GM06990 (cell line): ENCODE data around the gene NOTCH2.

Source experiments
- DNase-seq: peaks from one replicate; pipeline ENCODE4 v3.0.0-alpha.2; 2011; ENCODE audit not compliant: insufficient read length; ENCODE audit errors: extremely low read depth
- H3K27me3 ChIP-seq: replicated peaks from 2 replicates; pipeline ENCODE4 v1.6.0; 2011; ENCODE audit warnings: low read length; ENCODE audit not compliant: control insufficient read depth, insufficient read depth
- H3K36me3 ChIP-seq: 2 replicates; pipeline ENCODE4 v1.5.1; 2011; ENCODE audit warnings: low read length; ENCODE audit not compliant: control insufficient read depth, insufficient read depth
- H3K4me3 ChIP-seq: replicated peaks from 2 replicates; pipeline ENCODE4 v1.5.1; 2011; ENCODE audit warnings: low read depth, mild to moderate bottlenecking, control low read depth, low read length
- TF ChIP-seq, protein P1 (sequence below): IDR thresholded peaks from 2 replicates; pipeline ENCODE4 v1.5.1; 2011; ENCODE audit warnings: low read length, control low read depth, mild to moderate bottlenecking, inconsistent platforms; ENCODE audit not compliant: insufficient read depth, poor library complexity, severe bottlenecking

Gene NOTCH2

GRCh38 chr1:119911775-119912174, 157.7 kb downstream of the NOTCH2 start:
- TF ChIP-seq, protein P1, sequence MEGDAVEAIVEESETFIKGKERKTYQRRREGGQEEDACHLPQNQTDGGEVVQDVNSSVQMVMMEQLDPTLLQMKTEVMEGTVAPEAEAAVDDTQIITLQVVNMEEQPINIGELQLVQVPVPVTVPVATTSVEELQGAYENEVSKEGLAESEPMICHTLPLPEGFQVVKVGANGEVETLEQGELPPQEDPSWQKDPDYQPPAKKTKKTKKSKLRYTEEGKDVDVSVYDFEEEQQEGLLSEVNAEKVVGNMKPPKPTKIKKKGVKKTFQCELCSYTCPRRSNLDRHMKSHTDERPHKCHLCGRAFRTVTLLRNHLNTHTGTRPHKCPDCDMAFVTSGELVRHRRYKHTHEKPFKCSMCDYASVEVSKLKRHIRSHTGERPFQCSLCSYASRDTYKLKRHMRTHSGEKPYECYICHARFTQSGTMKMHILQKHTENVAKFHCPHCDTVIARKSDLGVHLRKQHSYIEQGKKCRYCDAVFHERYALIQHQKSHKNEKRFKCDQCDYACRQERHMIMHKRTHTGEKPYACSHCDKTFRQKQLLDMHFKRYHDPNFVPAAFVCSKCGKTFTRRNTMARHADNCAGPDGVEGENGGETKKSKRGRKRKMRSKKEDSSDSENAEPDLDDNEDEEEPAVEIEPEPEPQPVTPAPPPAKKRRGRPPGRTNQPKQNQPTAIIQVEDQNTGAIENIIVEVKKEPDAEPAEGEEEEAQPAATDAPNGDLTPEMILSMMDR: no peak
- Histone ChIP-seq H3K4me3 (no peak overlapping the region), H3K27me3 (no peaks in the 10 kb centered on the region), H3K36me3 (peaks cover 5% of the 10 kb centered on the region)
- no peak for DNase-seq

DNA sequence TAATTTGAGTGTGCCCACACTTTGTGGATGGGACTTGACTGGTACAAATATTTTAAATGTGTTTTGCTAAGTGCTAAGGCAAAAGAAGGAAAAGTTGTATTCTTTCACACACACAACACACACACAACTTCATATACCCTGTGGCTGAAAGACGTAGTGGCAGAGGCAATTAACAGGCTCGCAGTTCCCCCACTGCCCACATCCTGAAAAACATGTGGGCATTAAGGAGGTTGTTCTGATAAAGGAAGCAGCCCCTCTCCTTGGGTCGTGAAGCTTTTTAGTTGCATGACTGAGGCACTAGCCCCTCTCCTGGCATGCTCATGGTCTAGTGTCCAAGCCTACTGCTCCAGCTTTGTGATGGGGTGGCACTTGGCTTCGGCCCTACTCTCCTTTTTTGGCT, 158.8 kb downstream of the NOTCH2 start:
- DNase-seq: no peak
- Histone ChIP-seq H3K27me3 (no peaks in the 10 kb centered on the region), H3K4me3 (no peak overlapping the region), H3K36me3 (no peaks in the 10 kb centered on the region; the same call in 1 of the 2 replicates)
- TF ChIP-seq, protein P1: no peak

- TF ChIP-seq, protein P1: no peak
- Histone ChIP-seq H3K27me3 (no peaks in the 10 kb centered on the region), H3K36me3 (no peaks in the 10 kb centered on the region), H3K4me3 (no peak overlapping the region)
- DNase-seq: no peak
Measured at GRCh38 chr1:119909890-119910596, 159.4 kb downstream of the NOTCH2 start.

- H3K27me3 ChIP-seq: no peaks in the 10 kb centered on the region
- no peaks in the 10 kb centered on the region for H3K36me3 ChIP-seq
- TF ChIP-seq, protein P1: no peak
- no peak overlapping the region for H3K4me3 ChIP-seq
- no peak for DNase-seq
Measured at GRCh38 chr1:119908661-119909060, 160.8 kb downstream of the NOTCH2 start.

- Histone ChIP-seq H3K27me3 (no peaks in the 10 kb centered on the region), H3K36me3 (no peaks in the 10 kb centered on the region), H3K4me3 (no peak overlapping the region)
- no peak for DNase-seq
- TF ChIP-seq, protein P1: no peak
Measured at GRCh38 chr1:119906927-119907652, 162.4 kb downstream of the NOTCH2 start.
